Activated CD4-positive, CD25-positive, alpha-beta regulatory T cell treated with anti-CD3 and anti-CD28 coated beads, Interleukin-2, amount 50 U/mL, for 24 hours (primary cell): ENCODE measurements around the gene KCNJ2.

Experiments
- ATAC-seq, 2 donors: fragments of 150-1000 bp; cut with Tn5 transposase; one replicate each; pipeline ENCODE4 v1.10.0; 2021; ENCODE audit warnings: mild to moderate bottlenecking in 1 of 2, moderate library complexity in 1 of 2

Gene KCNJ2

DNA sequence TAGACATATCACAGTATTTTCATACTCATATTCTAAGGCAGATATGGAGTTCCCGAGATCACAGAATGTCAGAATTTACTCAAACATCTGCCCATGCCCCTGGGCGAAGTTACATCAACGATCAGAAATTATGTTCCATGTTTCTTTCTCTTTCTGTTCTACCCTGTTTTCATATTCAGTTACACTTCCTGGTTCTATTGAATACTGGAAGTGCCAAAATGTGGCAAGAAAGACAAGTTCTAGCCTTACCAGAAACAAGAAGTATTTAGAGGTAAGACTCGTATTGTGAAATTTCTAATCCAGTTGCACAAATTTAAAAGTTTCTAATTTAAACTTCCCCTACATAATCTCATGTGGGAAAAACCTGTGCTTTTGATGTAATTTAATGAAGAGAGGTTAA lies 36.1 kb downstream of the KCNJ2 start:
- ATAC-seq: no peak

DNA sequence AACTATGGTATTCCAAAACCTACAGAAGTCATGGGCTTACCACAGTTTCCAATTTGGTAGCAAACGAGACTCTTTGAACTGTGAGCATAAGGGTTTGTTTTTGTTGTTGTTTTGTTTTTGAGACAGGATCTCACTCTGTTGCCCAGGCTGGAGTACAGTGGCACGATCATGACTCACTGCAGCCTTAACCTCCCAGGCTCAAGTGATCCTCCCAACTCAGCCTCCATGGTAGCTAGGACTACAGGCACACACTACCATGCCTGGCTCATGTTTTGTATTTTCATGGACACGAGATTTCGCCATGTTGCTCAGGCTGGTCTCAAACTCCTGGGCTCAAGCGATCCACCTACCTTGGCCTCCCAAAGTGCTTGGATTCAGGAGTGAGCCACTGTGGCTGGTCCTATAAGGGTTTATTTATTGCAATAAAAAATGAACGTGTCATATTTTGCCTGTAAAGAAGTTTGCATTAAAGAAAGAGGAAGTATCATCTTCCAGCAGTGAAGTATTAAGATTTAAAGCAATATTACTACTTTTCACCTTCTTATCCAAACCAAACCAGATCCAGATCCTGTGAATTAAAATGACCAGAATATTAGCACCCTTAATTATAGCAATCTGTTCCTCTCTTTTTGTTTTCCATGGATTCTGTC lies 37.2 kb downstream of the KCNJ2 start:
- ATAC-seq: no peak

DNA sequence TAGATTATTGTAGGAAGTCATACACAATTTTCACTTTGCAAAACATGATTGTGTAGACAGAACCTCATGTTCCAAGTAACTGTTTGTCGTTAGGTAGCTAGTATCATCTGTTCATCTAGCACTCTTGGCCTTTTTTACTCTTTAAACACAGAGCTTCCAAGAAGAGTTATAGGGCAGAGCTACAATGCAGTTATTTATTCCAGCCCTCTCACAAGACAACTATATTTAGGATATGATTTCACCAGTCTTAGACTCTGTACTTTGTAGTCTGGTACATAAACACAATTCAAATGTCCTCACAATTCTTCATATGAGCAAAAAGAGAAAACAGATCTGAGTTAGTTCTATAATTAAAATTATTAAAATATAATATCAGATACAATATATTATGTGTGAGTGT lies 37.9 kb downstream of the KCNJ2 start:
- no peak for ATAC-seq

DNA sequence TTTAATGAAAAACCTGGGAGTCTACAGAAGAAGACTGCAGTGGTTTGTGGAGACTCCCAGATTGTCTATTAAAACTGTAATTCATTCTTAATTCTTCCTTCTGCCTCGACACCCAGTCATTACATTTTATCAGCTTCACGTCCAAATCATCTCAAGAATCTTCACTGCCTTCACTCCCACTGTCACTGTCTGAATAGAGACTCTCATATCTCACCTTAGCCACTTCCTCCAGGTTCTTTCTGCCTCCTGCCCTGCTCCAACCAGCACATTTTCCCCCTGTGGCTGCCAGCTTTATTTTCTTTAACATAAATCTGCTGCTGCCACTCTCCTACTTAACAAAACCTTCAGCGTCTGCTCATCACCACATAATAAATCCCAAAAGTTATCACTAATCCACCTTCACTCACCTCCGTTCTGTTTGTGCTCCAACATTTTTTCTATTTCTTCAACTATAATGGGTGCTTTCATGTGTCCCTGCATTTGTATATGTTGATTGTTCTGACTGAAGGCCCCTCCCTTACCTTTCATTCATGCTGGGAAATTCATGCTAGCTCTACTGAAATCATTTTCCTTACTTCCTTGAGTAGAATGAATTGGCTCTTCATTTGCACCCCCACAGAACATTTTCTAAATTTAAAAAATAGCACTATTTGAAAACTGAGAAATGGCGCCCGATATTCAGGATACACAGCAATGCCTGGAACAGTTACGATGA lies 38.9 kb downstream of the KCNJ2 start:
- ATAC-seq: no peak

DNA sequence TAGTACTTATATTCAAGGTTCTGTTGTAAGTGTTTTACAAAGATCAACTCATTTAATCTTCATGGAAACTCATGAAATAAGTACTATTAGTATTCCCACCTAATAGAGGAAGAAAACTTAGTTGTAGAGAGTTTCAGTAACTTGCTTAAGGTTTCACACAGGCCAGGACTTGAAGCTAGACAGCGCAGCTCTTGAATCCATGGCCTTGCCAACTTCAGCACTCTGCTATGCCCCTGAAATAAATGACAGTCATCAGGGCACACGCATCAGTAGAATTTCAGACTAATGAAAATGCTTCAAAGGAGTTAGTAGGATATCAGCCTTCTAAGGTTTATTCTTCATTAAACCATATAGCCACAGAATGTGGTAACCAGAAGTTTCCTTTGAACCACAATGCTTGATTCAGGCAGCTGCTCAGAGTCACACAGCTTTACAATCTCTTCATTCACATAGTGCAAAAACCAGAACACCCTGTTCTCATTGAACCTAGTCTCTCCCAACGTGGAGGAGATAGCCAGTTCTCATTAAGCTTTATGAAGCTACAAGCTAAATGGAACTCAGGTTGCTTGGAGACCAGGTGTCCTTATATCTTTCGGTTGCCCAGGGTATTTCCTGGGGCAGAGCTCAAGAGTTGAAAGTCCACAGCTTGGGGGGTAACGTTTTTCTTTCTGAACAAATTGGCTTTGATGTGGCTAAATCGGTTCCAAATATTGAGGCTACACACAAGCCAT lies 39.7 kb downstream of the KCNJ2 start:
- no peak for ATAC-seq

DNA sequence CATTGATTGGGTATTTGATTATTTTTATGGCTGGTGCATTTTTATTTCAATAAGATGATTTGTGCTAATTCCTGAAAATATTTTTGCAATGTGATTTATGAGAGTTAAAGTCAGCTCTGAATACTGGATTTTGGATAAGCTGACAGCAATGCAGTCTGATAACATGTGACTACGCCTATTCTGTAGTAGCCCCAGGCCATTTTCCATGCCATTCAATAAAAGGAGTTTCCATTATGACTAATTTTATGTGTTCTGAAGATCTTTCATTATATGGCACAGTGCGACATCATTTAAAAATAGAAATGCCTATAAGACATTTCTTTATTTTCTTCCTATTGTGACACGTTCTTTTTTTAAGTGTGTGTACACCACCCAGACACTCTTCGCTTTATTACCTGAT lies 46.3 kb downstream of the KCNJ2 start:
- no peak for ATAC-seq

DNA sequence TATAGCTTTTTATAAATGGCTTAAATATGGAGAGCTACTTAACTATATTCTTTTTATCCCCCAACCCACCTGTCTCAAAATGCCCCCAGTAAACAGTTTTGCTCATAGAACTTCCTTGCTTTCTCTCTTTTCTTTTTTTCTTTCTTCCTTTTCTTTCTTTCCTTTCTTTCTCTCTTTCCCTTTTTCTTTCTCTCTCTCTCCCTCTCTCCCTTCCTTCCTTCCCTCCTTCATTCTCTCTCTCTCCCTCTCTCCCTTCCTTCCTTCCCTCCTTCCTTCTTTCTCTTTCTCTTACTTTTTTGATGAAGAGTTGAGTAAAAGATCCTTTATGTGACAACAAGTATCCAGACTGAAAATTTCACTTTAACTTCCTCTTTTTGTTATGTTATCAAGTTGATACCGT lies 48.2 kb downstream of the KCNJ2 start:
- no peak for ATAC-seq

DNA sequence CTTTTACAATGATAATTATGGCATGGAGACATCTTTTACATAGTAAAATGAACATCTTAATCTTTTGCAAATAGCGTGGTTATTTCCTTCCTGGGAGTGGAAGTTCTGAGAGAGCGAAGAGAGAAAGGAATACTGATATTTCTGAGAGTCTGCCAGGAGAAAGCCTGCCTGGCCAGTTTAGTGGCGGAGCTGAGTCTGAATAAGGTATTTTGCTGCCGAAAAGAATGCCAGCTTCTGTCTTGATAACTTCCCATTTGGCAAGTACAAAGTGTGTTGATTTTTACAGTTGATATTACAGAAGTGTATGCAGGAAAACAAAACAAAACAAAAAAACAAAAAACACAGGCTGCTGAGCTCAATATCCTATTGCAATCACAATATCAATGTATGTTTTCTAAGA lies 55.9 kb downstream of the KCNJ2 start:
- ATAC-seq: no peak
